ENCODE results near the gene C10orf105.

Gene C10orf105

DNA sequence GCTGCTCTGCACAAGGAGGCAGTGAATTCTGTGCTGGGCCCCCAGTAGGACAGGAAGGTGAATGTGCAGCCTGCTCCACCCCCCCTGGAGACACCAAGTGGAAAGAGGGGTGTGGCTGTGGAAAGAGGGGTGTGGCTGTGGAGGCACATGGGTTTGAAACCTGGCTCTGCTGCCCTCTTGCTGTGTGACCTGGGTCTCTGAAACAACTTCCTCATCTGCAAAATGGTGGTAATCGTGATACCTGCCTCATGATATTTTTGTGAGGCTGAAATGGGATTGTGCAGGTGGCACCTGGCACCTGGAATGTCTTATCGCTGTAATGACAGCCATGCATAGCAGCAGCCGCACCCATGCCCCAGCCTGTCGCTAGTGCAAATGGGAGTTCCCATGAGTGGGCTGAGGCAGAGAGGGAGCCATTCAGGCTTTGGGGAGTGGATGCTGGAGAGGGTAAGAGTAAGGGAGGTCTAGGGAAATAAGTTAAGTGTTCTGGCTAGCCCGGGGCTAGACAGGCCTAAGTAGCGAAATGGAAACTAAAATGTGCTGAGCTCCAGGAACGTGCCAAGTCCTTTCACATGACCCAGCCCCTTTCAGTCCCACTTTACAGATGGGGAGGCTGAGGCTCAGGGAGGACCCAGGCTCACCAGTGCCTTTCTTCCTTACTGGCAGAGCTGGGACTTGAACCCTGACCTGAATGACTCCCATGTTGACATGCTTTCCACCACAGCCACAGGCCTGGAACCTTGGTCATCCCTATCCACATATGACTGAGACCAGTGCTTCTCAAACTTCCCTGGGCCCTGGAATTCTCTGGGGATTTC lies 35.0 kb downstream of the C10orf105 start:
- TF ChIP-seq GATA3 (IDR thresholded peaks at IDR 0.05; ENCODE audit: low read depth, low read length) (no peak), GATA2 (IDR thresholded peaks at IDR 0.05; ENCODE audit: low read depth, low read length) (no peak)

GRCh38 chr10:71683301-71683700 lies 36.3 kb downstream of the C10orf105 start:
- TF ChIP-seq GATA3 (IDR thresholded peaks at IDR 0.05; ENCODE audit: low read depth, low read length) = no peak
- TF ChIP-seq GATA2 (IDR thresholded peaks at IDR 0.05; ENCODE audit: low read depth, low read length) = no peak

DNA sequence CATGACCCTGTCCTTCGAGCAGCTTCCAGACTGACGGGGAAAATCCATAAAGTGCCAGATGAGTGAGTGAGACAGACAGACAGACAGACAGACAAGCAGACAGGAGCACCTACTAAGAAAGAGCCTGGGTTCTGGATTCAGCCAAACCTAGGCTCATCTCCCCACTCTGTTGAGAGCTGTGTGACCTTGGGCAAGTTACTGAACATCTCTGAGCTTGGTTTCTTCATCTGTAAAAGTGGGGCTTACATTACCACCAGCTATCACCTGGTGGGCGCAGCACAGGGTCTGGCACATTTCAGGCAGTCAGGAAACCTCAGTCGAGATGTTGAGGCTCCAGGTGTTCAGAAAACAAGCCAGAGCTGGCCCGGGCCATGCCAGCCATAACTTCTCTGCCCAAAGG lies 37.6 kb downstream of the C10orf105 start:
- TF ChIP-seq GATA2 (IDR thresholded peaks at IDR 0.05; ENCODE audit: low read depth, low read length) = no peak
- TF ChIP-seq GATA3 (IDR thresholded peaks at IDR 0.05; ENCODE audit: low read depth, low read length) = no peak

- TF ChIP-seq GATA3 (IDR thresholded peaks at IDR 0.05; ENCODE audit: low read depth, low read length) (no peak), GATA2 (IDR thresholded peaks at IDR 0.05; ENCODE audit: low read depth, low read length) (no peak)
Observed at GRCh38 chr10:71679425-71679824, 40.2 kb downstream of the C10orf105 start.

DNA sequence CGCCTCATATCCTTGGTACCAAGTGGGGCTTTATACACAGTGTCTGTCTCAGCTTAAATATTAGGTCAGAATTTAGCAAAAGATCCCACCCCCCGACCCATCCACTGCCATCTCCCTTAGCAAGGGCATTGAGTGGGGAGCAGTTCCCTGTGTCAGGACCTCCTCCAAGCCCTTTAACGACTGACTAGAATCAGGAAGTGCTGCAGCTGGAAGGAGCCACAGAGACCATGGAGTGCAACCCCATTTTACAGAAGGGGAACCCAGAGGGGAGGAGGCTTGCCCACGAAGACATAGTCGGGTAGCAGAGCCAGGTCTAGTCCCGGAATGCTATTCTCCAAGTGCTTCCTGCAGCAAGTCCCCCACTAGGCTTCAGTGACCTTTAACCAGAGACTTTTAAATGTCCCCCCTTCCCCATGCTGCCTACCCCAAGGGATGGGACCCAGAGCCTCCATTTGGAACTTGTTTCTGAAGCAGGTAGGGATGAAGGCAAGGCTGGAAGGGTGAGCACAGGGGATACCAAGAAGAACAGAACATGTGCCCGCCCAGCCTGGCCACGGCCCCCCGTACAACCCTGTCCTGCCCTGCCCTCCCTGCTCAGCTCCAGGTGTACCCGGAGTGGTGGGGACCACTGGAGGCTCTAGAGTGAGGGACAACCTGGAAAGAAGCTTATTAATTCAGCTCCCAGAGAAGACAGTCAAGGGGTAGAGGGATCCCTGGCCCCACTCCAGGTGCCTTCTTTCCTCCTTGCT lies 41.3 kb downstream of the C10orf105 start:
- TF ChIP-seq GATA2 (IDR thresholded peaks at IDR 0.05; ENCODE audit: low read depth, low read length) (no peak), GATA3 (IDR thresholded peaks at IDR 0.05; ENCODE audit: low read depth, low read length) (no peak)

GRCh38 chr10:71677261-71677660 lies 42.3 kb downstream of the C10orf105 start:
- no peak for TF ChIP-seq GATA3 (IDR thresholded peaks at IDR 0.05; ENCODE audit: low read depth, low read length)
- no peak for TF ChIP-seq GATA2 (IDR thresholded peaks at IDR 0.05; ENCODE audit: low read depth, low read length)

GRCh38 chr10:71675295-71675970 lies 44.1 kb downstream of the C10orf105 start:
- TF ChIP-seq GATA3 (IDR thresholded peaks at IDR 0.05; ENCODE audit: low read depth, low read length) (no peak), GATA2 (IDR thresholded peaks at IDR 0.05; ENCODE audit: low read depth, low read length) (no peak)

DNA sequence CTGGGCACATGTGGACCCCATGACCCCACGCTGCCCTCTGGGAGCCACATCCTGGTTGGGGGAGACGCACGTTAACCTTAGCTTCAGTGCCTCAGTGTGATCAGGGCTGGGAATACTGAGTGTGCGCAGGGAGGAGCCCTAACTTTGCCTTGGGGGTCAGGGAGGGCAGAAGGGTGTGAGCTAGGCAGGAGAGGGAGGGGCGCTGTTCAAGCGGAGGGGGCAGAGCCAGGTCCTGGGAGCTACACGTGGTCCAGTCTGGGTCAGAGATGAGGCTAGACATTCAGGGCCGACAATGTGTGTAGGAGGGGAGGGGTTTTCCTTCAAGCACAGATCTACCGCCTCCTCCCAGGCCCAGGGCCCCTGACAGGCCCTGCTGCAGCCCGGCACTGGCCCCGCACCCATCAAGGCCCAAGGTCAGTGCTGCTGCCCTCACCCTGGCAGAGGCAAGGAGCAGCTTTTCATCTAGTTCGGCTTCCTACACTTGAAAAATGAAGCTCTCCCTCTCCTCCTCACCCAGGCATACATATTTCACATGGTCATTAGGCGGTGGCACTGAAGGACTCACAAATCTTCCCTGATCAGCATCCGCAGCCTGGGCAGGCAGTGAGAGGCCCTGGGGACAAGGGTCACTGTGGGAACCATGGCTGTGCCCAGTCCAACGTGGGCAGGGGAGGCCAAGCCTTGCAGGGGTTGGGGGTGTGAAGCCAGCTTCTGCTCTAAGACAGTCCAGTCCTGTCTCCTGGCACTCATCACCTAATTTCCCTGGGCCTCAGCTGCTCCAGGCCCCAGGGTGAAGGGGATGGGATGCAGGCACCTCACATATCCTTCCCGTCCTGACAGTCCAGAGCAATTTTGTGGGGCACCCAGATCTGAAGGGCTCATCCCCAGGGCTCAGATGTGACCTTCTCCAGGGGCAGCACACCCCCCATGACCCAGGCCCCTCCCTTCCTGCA lies 47.3 kb downstream of the C10orf105 start:
- TF ChIP-seq GATA3 (IDR thresholded peaks at IDR 0.05; ENCODE audit: low read depth, low read length) = no peak
- TF ChIP-seq GATA2 (IDR thresholded peaks at IDR 0.05; ENCODE audit: low read depth, low read length) = no peak

DNA sequence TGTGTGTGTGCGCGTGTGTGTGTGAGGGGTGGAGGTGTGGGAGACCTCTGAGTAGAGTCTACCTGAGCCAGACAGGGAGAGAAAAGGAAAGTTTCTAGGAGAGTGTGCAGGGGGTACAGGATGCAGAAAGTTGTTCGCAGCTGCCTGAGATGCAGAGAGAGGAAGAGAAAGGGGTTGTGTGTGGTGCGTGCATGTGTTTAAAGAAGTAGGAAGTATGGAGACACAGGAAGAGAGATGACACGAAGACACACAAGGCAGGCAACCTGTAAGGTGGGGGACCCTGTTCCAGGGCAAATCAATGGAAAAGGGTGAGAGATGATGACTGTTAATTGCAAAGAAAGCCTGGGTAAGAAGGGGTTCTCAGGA lies 52.2 kb downstream of the C10orf105 start:
- no peak for TF ChIP-seq GATA2 (IDR thresholded peaks at IDR 0.05; ENCODE audit: low read depth, low read length)
- TF ChIP-seq GATA3 (IDR thresholded peaks at IDR 0.05; ENCODE audit: low read depth, low read length) = no peak

DNA sequence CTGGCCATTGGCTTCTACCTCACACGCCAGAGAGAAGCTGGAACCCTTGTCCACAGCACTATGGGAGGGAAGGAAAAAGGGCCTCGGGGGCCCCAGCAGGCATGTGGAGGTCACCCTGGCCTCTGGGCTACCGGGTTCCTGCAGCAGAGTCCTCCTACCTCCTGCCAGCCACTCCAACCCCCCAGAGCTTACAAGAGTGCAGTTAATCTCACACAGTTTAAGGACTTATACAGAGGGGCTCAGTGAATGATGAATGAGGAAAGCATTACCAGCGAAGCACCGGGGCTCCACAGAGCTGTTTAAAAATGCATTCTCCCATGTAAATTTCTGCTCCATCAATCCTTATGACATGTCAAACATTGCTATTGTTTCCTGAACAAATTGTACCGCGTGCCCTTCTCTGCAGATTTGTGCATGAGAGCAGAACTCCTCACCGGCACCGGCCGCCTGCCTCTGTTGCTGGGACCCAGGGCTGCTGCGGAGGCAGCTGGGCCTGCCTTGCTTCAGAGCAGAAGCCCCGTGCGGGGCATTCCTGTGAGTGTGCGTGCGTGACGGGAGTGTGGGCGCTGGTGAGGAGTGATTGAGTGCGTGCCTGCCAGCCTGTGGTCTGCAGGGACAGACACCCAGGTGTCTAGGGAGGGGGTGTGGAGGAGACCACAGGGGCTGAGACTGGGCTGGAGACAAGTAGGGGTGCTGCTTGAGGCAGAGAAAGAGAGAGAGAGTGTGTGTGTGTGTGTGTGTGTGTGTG lies 52.8 kb downstream of the C10orf105 start:
- TF ChIP-seq GATA2 (IDR thresholded peaks at IDR 0.05; ENCODE audit: low read depth, low read length) = no peak
- no peak for TF ChIP-seq GATA3 (IDR thresholded peaks at IDR 0.05; ENCODE audit: low read depth, low read length)

DNA sequence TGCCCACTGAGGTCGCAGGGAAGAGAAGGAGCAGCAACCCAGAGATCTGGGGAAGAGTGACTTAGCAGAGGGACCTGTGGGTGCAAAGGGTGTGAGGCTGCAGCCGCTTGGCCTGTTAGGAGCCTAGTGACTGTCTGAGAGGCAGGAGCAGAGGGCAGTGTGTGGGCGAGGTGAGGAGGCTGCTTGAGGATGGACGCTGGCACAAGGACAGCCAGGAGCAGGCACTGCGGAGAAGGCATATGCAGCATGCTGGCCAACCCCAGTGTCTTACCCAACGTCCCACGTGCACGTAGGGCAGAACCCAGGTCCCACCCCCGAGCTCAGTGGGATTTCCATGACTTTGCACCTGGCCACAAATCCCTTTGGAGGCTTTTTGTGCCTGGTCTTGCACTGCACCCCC lies 54.1 kb downstream of the C10orf105 start:
- no peak for TF ChIP-seq GATA2 (IDR thresholded peaks at IDR 0.05; ENCODE audit: low read depth, low read length)
- no peak for TF ChIP-seq GATA3 (IDR thresholded peaks at IDR 0.05; ENCODE audit: low read depth, low read length)

DNA sequence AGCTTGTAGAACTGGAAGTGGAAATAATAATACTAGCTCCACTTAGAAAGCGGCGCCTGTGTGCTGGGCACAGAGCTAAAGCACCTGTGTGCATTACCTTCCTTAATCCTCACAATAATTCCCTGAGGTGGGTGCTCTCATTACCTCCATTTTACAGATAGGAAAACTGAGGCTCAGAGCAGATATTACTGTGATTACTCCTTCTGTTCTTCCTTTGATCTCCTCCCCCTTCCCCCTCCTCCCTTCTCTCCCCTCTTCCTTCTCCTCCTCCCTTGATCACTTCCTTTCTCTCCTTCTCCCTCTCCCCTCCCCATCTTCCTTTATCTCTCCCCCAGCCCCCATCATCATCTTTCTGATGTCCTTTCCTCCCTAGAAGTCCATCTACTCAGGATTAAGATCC lies 55.0 kb downstream of the C10orf105 start:
- no peak for TF ChIP-seq GATA3 (IDR thresholded peaks at IDR 0.05; ENCODE audit: low read depth, low read length)
- TF ChIP-seq GATA2 (IDR thresholded peaks at IDR 0.05; ENCODE audit: low read depth, low read length) = no peak

GRCh38 chr10:71663311-71663710 lies 56.3 kb downstream of the C10orf105 start:
- TF ChIP-seq GATA2 (IDR thresholded peaks at IDR 0.05; ENCODE audit: low read depth, low read length) (no peak), GATA3 (IDR thresholded peaks at IDR 0.05; ENCODE audit: low read depth, low read length) (no peak)
